GM18505 (cell line): Measurements from ENCODE around the gene TANC1.

Experiments
- ATAC-seq: cut with Tn5 transposase; IDR thresholded peaks from one replicate; pipeline ENCODE4 v1.9.1; 2021; ENCODE audit not compliant: unreplicated experiment
- POLR2A ChIP-seq: IDR thresholded peaks from 4 replicates; pipeline ENCODE4 v1.6.1; 2011; ENCODE audit warnings: borderline replicate concordance; ENCODE audit not compliant: insufficient read depth, insufficient read length; ENCODE audit errors: extremely low read depth

The TANC1 gene

GRCh38 chr2:159052157-159052601, 83.7 kb downstream of the TANC1 start:
- ATAC-seq = no peak
- TF ChIP-seq POLR2A = no peak

- TF ChIP-seq POLR2A = no peak
- ATAC-seq = no peak
Measured at GRCh38 chr2:159053161-159054031, 85.0 kb downstream of the TANC1 start.

- no peak for ATAC-seq
- no peak for TF ChIP-seq POLR2A
Measured at GRCh38 chr2:159054032-159054334, 85.5 kb downstream of the TANC1 start.

- no peak for ATAC-seq
- no peak for TF ChIP-seq POLR2A
Measured at GRCh38 chr2:159054985-159055384, 86.5 kb downstream of the TANC1 start.

DNA sequence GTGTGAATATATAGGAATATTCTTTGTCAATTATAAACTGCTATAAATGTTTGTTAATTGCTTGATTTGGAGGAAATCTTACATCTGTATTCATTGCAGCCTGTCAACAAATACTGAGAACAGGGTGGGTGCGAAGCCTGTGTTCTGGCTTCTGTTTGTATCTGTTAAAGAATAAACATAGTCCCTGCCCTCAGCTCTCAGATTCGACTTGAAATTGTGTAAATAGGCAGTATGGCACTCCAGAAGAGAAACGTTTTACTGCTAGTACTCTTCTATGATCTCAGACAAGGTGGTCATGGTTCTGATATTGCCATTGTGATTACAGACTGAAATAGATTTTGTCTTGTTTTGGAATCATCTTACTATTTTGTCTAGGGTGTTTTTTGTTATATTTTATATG, 92.1 kb downstream of the TANC1 start:
- TF ChIP-seq POLR2A = no peak
- ATAC-seq = no peak

GRCh38 chr2:159063677-159064076, 95.2 kb downstream of the TANC1 start:
- ATAC-seq = no peak
- no peak for TF ChIP-seq POLR2A

DNA sequence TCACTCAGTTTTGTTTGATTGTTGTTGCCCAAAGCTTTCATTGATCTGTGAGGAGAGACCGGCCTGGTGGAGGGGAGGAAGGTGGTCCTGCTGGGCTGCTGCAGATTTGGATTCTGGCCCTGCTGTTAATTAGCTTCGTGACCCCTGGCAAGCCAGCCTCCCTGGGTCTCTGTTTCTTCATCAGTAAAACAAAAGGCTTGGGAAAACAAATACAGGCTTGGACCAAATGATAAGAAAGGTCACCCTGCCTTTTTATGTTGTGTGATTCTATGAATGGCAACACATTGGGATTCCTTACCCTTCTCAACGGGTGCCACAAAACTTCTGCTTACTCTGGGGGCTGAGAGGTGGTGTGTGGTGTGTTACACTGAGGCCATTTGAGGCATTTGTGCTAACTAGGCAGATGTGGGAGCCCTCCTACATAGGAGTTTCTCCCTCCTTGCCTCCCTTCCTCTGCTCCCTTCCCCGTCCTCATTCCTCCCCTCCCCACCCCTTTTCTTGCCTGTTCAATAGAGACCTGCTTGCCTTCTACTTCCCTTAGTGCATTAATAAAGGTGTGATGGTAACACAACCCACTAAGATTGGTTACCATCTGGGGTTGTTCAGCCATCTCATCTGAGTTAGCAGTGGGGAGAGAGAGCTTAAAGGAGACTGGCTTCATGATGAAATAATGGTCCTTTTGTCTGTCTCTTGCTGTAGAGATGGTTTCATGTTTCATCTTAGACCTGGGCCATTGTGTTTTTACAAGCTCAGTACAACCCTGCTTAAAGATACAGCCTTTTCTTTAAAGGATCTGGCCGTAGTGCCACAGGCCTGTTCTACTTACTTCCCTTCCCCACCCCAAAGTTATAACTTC, 96.2 kb downstream of the TANC1 start:
- no peak for TF ChIP-seq POLR2A
- no peak for ATAC-seq

- ATAC-seq = no peak
- TF ChIP-seq POLR2A = no peak
Measured at GRCh38 chr2:159065313-159065712, 96.9 kb downstream of the TANC1 start.

- no peak for TF ChIP-seq POLR2A
- ATAC-seq = no peak
Measured at GRCh38 chr2:159065891-159066290, 97.5 kb downstream of the TANC1 start.

DNA sequence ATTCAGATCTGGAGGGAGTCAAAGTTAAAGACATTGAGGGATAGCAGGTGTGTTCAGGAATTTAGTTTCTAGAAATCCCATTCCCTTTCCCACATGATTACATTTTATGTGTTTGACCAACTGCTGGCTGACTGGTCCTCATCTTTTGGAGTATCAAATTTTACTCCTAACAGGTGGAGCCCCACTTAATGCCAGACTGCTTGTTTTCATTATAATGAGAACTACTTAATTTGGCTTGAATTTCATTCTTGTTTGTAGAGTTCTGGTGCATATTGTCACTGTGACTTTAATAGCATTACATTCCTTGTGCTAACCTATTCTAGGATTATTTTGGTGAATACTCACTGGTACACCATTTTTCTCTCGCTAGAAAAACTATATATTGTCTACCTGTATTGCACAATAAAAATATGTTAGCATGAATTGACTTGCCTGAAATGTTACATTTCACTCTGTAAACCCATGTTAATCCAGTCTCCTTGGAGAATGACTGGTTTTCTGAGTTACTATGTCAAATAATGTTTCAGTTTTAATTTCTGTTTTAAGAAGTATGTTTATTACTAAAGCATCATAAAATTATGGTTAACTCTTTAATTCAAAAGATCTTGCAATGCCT, 98.2 kb downstream of the TANC1 start:
- no peak for ATAC-seq
- no peak for TF ChIP-seq POLR2A

DNA sequence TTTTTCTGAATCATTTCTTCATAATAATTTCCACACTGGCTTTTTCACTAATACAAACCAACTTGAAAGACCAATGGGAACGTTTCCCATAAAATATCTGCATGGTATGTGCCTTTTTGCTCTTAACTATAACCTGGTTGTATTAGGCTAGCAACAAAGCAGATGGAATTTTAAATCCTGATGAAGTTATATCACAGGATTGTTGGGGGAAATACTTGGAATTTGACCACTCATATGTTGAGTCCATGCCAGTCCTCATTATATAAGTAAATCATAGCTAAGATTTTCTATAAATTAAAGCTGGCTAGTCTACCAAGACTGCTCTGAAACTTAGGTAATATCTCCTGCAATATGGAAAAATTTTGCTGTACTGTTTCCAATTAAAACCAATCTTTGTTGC, 99.5 kb downstream of the TANC1 start:
- no peak for TF ChIP-seq POLR2A
- no peak for ATAC-seq

DNA sequence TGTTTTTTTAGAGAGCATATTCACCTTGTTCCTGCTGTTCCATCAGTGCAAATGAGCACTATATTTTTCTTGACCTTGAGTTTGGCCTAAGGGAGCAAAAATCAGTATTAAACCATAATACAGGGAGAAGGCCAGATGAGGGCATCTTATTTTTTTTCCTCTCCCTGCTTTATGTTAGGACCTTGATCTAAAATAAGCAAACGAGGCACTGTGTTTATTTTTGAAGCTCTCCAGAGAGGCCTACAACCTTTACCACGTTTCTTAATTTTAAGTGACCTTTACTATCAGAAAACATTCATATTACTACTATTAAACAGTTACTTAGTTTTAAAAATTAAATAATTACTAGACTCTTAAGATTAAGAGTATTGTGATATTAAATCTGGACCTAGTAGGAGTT, 100.8 kb downstream of the TANC1 start:
- TF ChIP-seq POLR2A = no peak
- ATAC-seq = no peak

DNA sequence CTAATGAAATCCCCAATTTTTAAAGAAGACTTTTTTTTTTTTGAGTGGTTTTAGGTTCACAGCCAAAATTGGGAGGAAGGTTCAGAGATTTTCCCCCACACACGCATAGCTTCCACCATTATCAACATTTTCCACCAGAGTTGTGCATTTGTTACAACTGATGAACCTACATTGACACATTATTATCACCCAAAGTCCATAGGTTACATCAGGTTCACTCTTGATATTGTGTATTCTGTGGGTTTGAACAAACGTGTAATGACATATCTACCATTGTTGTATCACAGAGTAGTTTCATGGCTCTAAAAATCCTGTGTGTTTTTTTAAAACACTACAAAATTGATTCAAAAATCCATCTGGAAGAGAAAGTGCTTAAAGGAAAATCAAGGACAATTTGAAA, 101.8 kb downstream of the TANC1 start:
- no peak for ATAC-seq
- no peak for TF ChIP-seq POLR2A
